GM10248 (cell line): Measurements from ENCODE around the gene ACSS2.

ENCODE experiments used
- CTCF ChIA-PET: fragments of 300-600 bp; sonication (Branson Sonifier 250); formaldehyde crosslinking; extraction: SDS; loops from one replicate; lab custom pipeline; 2021; ENCODE audit warnings: antibody characterized with exemption; lab: Yijun Ruan, JAX
- POLR2A ChIA-PET: fragments of 350-650 bp; sonication (Branson Sonifier 250); formaldehyde crosslinking; extraction: SDS; loops from one replicate; lab custom pipeline; 2020; ENCODE audit warnings: antibody characterized with exemption; lab: Yijun Ruan, JAX
- DNase-seq: peaks from one replicate; pipeline ENCODE4 v3.0.0; 2012; ENCODE audit errors: extremely low spot score
- CTCF ChIP-seq: IDR thresholded peaks from 2 replicates; pipeline ENCODE4 v1.5.1; 2012; ENCODE audit warnings: mild to moderate bottlenecking, low read depth; ENCODE audit errors: extremely low read depth, missing control alignments, control extremely low read depth

Gene ACSS2

GRCh38 chr20:34925981-34926380, 49.6 kb downstream of the ACSS2 start:
- ChIA-PET POLR2A (no interaction called here), CTCF (no interaction called here)
- no peak for TF ChIP-seq CTCF
- no peak for DNase-seq

- ChIA-PET CTCF (interaction anchor here (1.1 kb wide), 1 partner anchor 17 kb away, joined by 4 read pairs; no protein-coding TSS in a partner anchor), POLR2A (no interaction called here)
- no peak for DNase-seq
- no peak for TF ChIP-seq CTCF
These were observed 50.2 kb downstream of the ACSS2 start for GRCh38 chr20:34926581-34926980.

GRCh38 chr20:34927736-34928135, 51.3 kb downstream of the ACSS2 start:
- DNase-seq: no peak
- no peak for TF ChIP-seq CTCF
- ChIA-PET CTCF (interaction anchor here (1.1 kb wide), 1 partner anchor 16 kb away, joined by 4 read pairs; no protein-coding TSS in a partner anchor), POLR2A (no interaction called here)

- ChIA-PET POLR2A (no interaction called here), CTCF (no interaction called here)
- no peak for DNase-seq
- no peak for TF ChIP-seq CTCF
These were observed 52.0 kb downstream of the ACSS2 start for GRCh38 chr20:34928411-34928810.

- ChIA-PET CTCF (interaction anchor here (1.0 to 1.6 kb wide), 3 partner anchors 10 to 25 kb away, joined by 3 to 5 read pairs (median 4); no protein-coding TSS in a partner anchor), POLR2A (no interaction called here)
- DNase-seq: no peak
- TF ChIP-seq CTCF: no peak
These were observed 55.4 kb downstream of the ACSS2 start for GRCh38 chr20:34931771-34932170.

GRCh38 chr20:34938466-34939163, 62.2 kb downstream of the ACSS2 start:
- ChIA-PET CTCF (interaction anchor here (1.1 kb wide), 1 partner anchor 9 kb away, joined by 3 read pairs; no protein-coding TSS in a partner anchor), POLR2A (no interaction called here)
- no peak for TF ChIP-seq CTCF
- DNase-seq: no peak

- CTCF ChIA-PET: interaction anchor here (1.5 to 1.8 kb wide), 2 partner anchors 65 to 66 kb away, joined by 5 to 6 read pairs; no protein-coding TSS in a partner anchor
- no peak for DNase-seq
- TF ChIP-seq CTCF: no peak
- POLR2A ChIA-PET: no interaction called here
These were observed 63.7 kb downstream of the ACSS2 start for GRCh38 chr20:34940081-34940481.
